Ascending aorta (tissue), 2 donors: Measurements from ENCODE around the gene EPC1. TPM values are rescaled to one million over a fixed set of nuclear protein-coding genes. Genes with fewer than 3 reads are reported as not detected.

Experiments
- DNase-seq, 2 donors: peaks; one replicate each; pipeline ENCODE4 v3.0.0-alpha.2; 2019; ENCODE audit warnings: low spot score in 2 of 2
- H3K27ac ChIP-seq, 2 donors: fragments of 200-600 bp; sonication (generic); one replicate each; pipeline ENCODE4 v1.5.1; 2016 to 2017; ENCODE audit warnings: mild to moderate bottlenecking in 1 of 2
- H3K27me3 ChIP-seq: fragments of 200-600 bp; sonication (generic); one replicate; pipeline ENCODE4 v1.5.1; 2017
- H3K36me3 ChIP-seq, 2 donors: fragments of 200-600 bp; sonication (generic); one replicate each; pipeline ENCODE4 v1.5.1; 2016
- H3K4me1 ChIP-seq, 2 donors: fragments of 200-600 bp; sonication (generic); one replicate each; pipeline ENCODE4 v1.5.1; 2016 to 2017; ENCODE audit warnings: mild to moderate bottlenecking in 1 of 2
- H3K4me3 ChIP-seq, 2 donors: fragments of 200-600 bp; sonication (generic); one replicate each; pipeline ENCODE4 v1.5.1; 2016 to 2017; ENCODE audit warnings: mild to moderate bottlenecking in 1 of 2
- H3K9me3 ChIP-seq, 2 donors: fragments of 200-600 bp; sonication (generic); one replicate each; pipeline ENCODE4 v1.5.1; 2016
- CTCF ChIP-seq, 3 experiments: fragments of 200-600 bp in 2 of 3; fragments of 450-650 bp in 1 of 3; sonication (generic) in 2 of 3; IDR thresholded peaks; one replicate each; pipeline ENCODE4 v1.5.1; 2016 to 2019; ENCODE audit warnings: antibody characterized with exemption in 3 of 3, mild to moderate bottlenecking in 1 of 3, moderate library complexity in 1 of 3
- intact Hi-C: fragments of 100-400 bp; cut with DNase I; formaldehyde crosslinking; loops from one replicate; pipeline ENCODE4 v1.15.1; 2023
- total RNA-seq: library from RNA; depleted of rRNA; stranded (reverse); fragments of >200 nt; gene quantifications from one replicate; pipeline ENCODE4 v1.1.0, GENCODE V29; 2016

EPC1 gene
- total RNA-seq, 1 donor from 2014 or later, result 31.4 TPM

GRCh38 chr10:32314588-32314987 lies 32.4 kb downstream of the EPC1 start:
- no peak for DNase-seq

GRCh38 chr10:32308027-32308603 lies 38.8 kb downstream of the EPC1 start:
- TF ChIP-seq CTCF (IDR thresholded peaks at IDR 0.05), result no peak
- Histone ChIP-seq H3K27me3 (no peaks in the 10 kb centered on the region), H3K27ac (no peak overlapping the region), H3K4me3 (no peak overlapping the region), H3K9me3 (no peaks in the 10 kb centered on the region), H3K36me3 (peaks cover 0 to 5% of the 10 kb centered on the region in 2 donors), H3K4me1 (peaks cover 0 to under 1% of the 10 kb centered on the region in 2 donors)
- DNase-seq, result no peak
- intact Hi-C loops, result no loop called here

More at GRCh38 chr10:32314588-32314987, 32.4 kb downstream of the EPC1 start:
- TF ChIP-seq CTCF (IDR thresholded peaks at IDR 0.05), result no peak
- Histone ChIP-seq H3K36me3 (no peaks in the 10 kb centered on the region), H3K27ac (no peak overlapping the region), H3K4me1 (peaks cover 0 to 37% of the 10 kb centered on the region in 2 donors), H3K27me3 (no peaks in the 10 kb centered on the region), H3K9me3 (no peaks in the 10 kb centered on the region), H3K4me3 (no peak overlapping the region)
- intact Hi-C loops, result no loop called here

GRCh38 chr10:32307609-32308008 lies 39.3 kb downstream of the EPC1 start:
- no peaks in the 10 kb centered on the region for H3K27me3 ChIP-seq
- H3K27ac ChIP-seq, result no peak overlapping the region
- no peak for DNase-seq
- no peaks in the 10 kb centered on the region for H3K4me1 ChIP-seq
- no peak overlapping the region for H3K4me3 ChIP-seq
- H3K36me3 ChIP-seq, result peaks cover 0 to 9% of the 10 kb centered on the region in 2 donors
- no peaks in the 10 kb centered on the region for H3K9me3 ChIP-seq
- intact Hi-C loops, result no loop called here
- no peak for TF ChIP-seq CTCF (IDR thresholded peaks at IDR 0.05)

- intact Hi-C loops, result no loop called here
- H3K36me3 ChIP-seq, result peaks cover 0 to 4% of the 10 kb centered on the region in 2 donors
Measured at GRCh38 chr10:32299354-32299980, 47.5 kb downstream of the EPC1 start.

GRCh38 chr10:32298075-32298812 lies 48.7 kb downstream of the EPC1 start:
- Histone ChIP-seq H3K27me3 (no peaks in the 10 kb centered on the region), H3K4me3 (no peak overlapping the region), H3K27ac (no peak overlapping the region), H3K4me1 (no peaks in the 10 kb centered on the region), H3K9me3 (no peaks in the 10 kb centered on the region), H3K36me3 (peaks cover 0 to 4% of the 10 kb centered on the region in 2 donors)
- TF ChIP-seq CTCF (IDR thresholded peaks at IDR 0.05), result no peak
- no peak for DNase-seq
- intact Hi-C loops, result no loop called here

More at GRCh38 chr10:32299354-32299980, 47.5 kb downstream of the EPC1 start:
- H3K4me1 ChIP-seq, result no peaks in the 10 kb centered on the region
- no peaks in the 10 kb centered on the region for H3K9me3 ChIP-seq
- DNase-seq, result no peak
- TF ChIP-seq CTCF (IDR thresholded peaks at IDR 0.05), result no peak
- H3K27ac ChIP-seq, result no peak overlapping the region
- no peak overlapping the region for H3K4me3 ChIP-seq
- H3K27me3 ChIP-seq, result no peaks in the 10 kb centered on the region
